ENCODE data around the gene NDUFV2.

GRCh38 chr18:9148203-9148552 lies 45.7 kb downstream of the NDUFV2 start:
- no peak for TF ChIP-seq CTCF (IDR thresholded peaks at IDR 0.05)
- no peak for TF ChIP-seq POLR2AphosphoS5 (IDR thresholded peaks at IDR 0.05)
- TF ChIP-seq POLR2A (IDR thresholded peaks at IDR 0.05), result no peak

Measured in stomach (tissue), 4 donors.